T-helper 1 cell treated with Interleukin-12 subunit alpha and Interleukin-12 subunit beta and Interleukin-4 antibody, amounts not matched to agents 30 μg/mL and 1 μg/mL, for 36 hours (primary cell): ENCODE data around the gene TIMM17A.
"Not testable (repeated sequence)": the region's sequence is repeated elsewhere in the genome, so short reads cannot be mapped to it uniquely, and the experiment has no call there.

Source experiments
- H3K27ac Mint-ChIP-seq: one replicate; pipeline ENCODE4 v1.8.0; 2021; ENCODE audit warnings: mild to moderate bottlenecking, mixed read lengths
- H3K27me3 Mint-ChIP-seq: one replicate; pipeline ENCODE4 v1.8.0; 2021; ENCODE audit warnings: low read depth, mixed read lengths
- H3K36me3 Mint-ChIP-seq: one replicate; pipeline ENCODE4 v1.8.0; 2021; ENCODE audit warnings: low read depth, mixed read lengths
- H3K4me1 Mint-ChIP-seq: one replicate; pipeline ENCODE4 v1.8.0; 2021; ENCODE audit warnings: low read depth, mixed read lengths
- H3K4me3 Mint-ChIP-seq: one replicate; pipeline ENCODE4 v1.8.0; 2021; ENCODE audit warnings: mild to moderate bottlenecking, moderate library complexity, mixed read lengths
- H3K9me3 Mint-ChIP-seq: one replicate; pipeline ENCODE4 v1.8.0; 2021; ENCODE audit warnings: mixed read lengths

TIMM17A gene

DNA sequence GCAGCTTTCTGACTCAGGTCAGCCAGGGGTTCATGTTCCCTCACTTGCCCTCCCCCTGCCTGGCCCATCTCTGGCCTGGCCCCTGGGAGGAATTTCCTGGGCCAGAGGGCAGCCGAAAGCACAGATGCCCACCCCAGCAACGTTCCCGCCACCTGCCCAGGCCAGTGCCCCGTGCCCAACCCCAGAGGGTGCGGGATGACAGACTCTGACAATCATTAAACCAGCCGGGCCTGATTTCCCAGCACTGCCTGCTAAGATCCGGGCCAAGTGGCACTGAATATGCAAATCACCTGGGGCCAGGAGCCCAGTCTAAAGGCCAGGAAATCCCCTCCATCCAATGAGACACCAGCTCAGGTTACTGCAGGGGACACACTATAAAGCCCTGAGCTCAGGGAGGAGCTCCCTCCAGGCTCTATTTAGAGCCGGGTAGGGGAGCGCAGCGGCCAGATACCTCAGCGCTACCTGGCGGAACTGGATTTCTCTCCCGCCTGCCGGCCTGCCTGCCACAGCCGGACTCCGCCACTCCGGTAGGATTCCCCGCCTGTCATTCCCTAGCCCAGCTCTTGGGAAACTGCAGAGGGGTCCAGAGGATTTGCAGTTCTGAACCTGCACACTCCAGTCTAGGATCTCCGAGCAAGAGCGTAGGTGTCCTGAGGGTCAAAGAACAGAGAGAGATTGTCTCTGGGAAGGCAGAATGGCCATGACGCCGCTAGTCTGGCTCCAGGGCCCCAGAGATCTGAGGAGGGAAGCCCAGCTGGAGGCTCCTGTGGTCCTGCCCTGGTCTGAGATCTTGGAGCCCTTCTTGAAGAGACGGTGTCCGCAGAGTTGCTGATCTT lies 55.1 kb downstream of the TIMM17A start, which contains the start of gene ELF3:
Gene ELF3 (plus strand): TSS at position 408 of the 836 bp plus-strand sequence. CDS start 550 bp downstream, outside the sequence.
- Mint-ChIP-seq H3K4me3 (no peak within 1 kb of the TSS), H3K27ac (no peak within 1 kb of the TSS), H3K4me1 (peaks cover 2% of the 10 kb centered on the region), H3K9me3 (no peaks in the 10 kb centered on the region), H3K27me3 (no peaks in the 10 kb centered on the region), H3K36me3 (no peaks in the 10 kb centered on the region)

DNA sequence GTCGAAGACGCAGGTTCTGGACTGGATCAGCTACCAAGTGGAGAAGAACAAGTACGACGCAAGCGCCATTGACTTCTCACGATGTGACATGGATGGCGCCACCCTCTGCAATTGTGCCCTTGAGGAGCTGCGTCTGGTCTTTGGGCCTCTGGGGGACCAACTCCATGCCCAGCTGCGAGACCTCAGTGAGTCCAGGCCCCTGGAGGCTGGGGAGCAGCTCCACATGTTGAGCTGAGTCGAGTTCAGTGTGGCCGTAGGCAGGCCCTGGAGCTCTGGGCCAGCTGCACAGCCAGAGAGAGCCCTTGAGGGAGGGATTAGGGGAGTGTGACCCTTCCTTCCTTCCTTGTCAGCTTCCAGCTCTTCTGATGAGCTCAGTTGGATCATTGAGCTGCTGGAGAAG lies 56.7 kb downstream of the TIMM17A start:
- Mint-ChIP-seq H3K36me3 (no peaks in the 10 kb centered on the region), H3K27me3 (peaks cover 2% of the 10 kb centered on the region), H3K4me1 (peaks cover 2% of the 10 kb centered on the region), H3K27ac (no peak overlapping the region), H3K9me3 (no peaks in the 10 kb centered on the region), H3K4me3 (no peak overlapping the region)

DNA sequence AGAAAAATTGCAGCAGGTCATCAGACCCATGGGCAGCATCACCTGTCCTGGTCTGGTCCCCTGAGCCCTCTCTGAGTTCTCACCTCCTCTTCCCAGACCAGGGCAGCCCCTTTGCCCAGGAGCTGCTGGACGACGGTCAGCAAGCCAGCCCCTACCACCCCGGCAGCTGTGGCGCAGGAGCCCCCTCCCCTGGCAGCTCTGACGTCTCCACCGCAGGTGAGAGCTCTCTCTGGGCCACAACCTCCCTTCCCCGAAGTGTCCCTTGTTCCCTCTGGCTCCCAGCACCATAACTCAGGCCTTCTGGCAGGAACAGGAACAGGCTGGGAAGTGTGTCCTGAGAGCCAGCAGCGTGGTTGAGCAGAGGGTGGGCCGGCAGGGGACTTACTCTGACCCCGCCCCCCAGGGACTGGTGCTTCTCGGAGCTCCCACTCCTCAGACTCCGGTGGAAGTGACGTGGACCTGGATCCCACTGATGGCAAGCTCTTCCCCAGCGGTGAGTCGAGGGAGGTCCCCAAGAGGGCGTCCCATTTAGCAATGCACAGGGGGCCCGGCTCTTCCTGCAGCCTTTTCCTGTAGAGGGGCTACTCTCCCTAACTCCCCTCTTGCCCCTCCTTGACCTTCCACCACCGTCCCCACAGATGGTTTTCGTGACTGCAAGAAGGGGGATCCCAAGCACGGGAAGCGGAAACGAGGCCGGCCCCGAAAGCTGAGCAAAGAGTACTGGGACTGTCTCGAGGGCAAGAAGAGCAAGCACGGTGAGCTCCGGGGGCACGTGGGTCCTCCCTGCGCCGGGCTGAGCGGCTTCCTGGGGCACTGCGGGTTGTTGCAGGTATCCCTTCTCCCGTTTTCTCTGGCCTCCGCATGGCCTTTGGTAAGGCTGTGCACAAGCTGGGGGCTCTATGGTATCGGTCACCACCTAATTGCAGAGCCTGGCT lies 57.5 kb downstream of the TIMM17A start:
- no peak overlapping the region for H3K4me3 Mint-ChIP-seq
- H3K4me1 Mint-ChIP-seq: peaks cover 2% of the 10 kb centered on the region
- no peaks in the 10 kb centered on the region for H3K36me3 Mint-ChIP-seq
- peaks cover 4% of the 10 kb centered on the region for H3K27me3 Mint-ChIP-seq
- H3K9me3 Mint-ChIP-seq: no peaks in the 10 kb centered on the region
- no peak overlapping the region for H3K27ac Mint-ChIP-seq

DNA sequence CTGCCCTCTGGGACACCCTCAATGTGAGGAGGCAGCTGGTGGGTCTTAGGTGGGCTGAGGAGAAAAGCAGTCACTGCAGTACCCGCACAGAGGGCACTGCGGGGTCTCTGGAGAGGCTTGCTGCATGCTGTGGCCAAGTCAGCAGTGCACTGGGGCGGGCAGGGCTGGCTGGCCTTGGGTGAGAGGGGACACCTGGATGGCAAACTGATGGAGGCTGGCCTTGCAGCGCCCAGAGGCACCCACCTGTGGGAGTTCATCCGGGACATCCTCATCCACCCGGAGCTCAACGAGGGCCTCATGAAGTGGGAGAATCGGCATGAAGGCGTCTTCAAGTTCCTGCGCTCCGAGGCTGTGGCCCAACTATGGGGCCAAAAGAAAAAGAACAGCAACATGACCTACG lies 58.3 kb downstream of the TIMM17A start:
- peaks cover 4% of the 10 kb centered on the region for H3K27me3 Mint-ChIP-seq
- H3K36me3 Mint-ChIP-seq: no peaks in the 10 kb centered on the region
- H3K4me3 Mint-ChIP-seq: no peak overlapping the region
- no peak overlapping the region for H3K27ac Mint-ChIP-seq
- peaks cover 2% of the 10 kb centered on the region for H3K4me1 Mint-ChIP-seq
- no peaks in the 10 kb centered on the region for H3K9me3 Mint-ChIP-seq

DNA sequence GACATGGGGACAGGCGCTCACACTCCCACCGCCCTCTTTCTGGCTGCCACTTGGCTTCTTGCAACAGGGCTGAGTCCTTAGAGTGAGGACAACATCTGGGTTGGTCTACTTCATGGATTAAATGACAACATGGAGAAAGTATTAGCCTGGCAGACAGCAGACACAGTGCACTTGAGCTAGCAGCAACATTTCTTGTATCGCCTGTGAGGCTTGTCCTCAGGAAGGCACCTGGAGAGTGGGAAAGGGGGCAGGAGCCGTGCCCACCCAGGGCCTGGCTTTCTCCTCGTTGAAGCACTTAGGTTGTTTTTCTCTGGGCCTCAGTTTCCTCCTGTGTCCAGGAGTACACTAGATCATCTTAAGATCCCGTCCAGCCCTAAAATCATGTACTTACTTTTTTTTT lies 58.8 kb downstream of the TIMM17A start:
- Mint-ChIP-seq H3K36me3 (no peaks in the 10 kb centered on the region), H3K27ac (no peak overlapping the region), H3K9me3 (no peaks in the 10 kb centered on the region), H3K4me1 (peaks cover 2% of the 10 kb centered on the region), H3K27me3 (peaks cover 4% of the 10 kb centered on the region), H3K4me3 (no peak overlapping the region)

DNA sequence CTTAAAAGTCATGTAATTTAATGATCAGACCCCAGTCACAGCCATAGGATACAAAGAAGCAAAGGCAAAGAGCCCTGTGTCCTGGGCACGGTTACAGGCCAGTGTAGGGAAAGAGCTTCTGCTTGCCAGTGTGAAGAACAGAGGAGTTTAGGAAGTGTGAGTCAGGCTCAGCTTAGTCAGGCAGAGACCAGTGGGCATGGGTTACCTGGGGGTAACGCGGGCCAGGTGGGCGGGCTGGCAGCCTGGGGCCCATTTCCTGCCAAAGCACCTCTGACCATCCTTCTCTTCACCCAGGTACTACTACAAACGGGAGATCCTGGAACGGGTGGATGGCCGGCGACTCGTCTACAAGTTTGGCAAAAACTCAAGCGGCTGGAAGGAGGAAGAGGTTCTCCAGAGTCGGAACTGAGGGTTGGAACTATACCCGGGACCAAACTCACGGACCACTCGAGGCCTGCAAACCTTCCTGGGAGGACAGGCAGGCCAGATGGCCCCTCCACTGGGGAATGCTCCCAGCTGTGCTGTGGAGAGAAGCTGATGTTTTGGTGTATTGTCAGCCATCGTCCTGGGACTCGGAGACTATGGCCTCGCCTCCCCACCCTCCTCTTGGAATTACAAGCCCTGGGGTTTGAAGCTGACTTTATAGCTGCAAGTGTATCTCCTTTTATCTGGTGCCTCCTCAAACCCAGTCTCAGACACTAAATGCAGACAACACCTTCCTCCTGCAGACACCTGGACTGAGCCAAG lies 59.8 kb downstream of the TIMM17A start:
- no peak overlapping the region for H3K27ac Mint-ChIP-seq

DNA sequence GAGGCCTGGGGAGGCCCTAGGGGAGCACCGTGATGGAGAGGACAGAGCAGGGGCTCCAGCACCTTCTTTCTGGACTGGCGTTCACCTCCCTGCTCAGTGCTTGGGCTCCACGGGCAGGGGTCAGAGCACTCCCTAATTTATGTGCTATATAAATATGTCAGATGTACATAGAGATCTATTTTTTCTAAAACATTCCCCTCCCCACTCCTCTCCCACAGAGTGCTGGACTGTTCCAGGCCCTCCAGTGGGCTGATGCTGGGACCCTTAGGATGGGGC lies 60.3 kb downstream of the TIMM17A start:
- H3K27me3 Mint-ChIP-seq: peaks cover 4% of the 10 kb centered on the region
- no peak overlapping the region for H3K4me3 Mint-ChIP-seq
- no peak overlapping the region for H3K27ac Mint-ChIP-seq
- no peaks in the 10 kb centered on the region for H3K36me3 Mint-ChIP-seq
- no peaks in the 10 kb centered on the region for H3K9me3 Mint-ChIP-seq
- no peaks in the 10 kb centered on the region for H3K4me1 Mint-ChIP-seq

More for the DNA sequence above, 59.8 kb downstream of the TIMM17A start:
- Mint-ChIP-seq H3K36me3 (no peaks in the 10 kb centered on the region), H3K9me3 (no peaks in the 10 kb centered on the region), H3K4me3 (no peak overlapping the region), H3K27me3 (peaks cover 4% of the 10 kb centered on the region), H3K4me1 (no peaks in the 10 kb centered on the region)

DNA sequence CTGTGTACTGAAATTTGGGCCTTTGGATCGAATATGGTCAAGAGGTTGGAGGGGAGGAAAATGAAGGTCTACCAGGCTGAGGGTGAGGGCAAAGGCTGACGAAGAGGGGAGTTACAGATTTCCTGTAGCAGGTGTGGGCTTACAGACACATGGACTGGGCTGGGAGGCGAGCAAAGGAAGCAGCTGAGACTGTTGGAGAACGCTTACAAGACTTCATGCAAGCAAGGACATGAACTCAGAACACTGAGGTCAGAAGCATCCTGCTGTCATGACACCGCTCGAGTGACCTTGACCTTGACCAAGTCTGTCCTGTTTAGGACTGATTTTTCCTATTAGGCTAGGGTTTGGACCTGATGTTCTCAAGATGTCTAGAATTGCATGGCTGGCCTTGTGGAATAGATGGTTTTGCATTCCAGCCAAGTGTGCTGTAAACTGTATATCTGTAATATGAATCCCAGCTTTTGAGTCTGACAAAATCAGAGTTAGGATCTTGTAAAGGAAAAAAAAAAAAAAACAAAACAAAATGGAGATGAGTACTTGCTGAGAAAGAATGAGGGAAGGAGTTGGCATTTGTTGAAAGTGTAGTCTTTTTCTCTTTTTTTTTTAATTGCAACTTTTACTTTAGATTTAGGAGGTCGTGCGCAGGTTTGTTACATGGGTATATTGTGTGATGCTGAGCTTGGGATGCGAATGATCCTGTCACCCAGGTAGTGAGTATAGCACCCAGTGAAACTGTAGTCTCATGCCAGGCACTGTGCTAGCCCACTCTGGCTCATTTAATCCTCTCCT lies 60.9 kb downstream of the TIMM17A start:
- no peaks in the 10 kb centered on the region for H3K36me3 Mint-ChIP-seq
- no peak overlapping the region for H3K4me3 Mint-ChIP-seq
- H3K27me3 Mint-ChIP-seq: peaks cover 4% of the 10 kb centered on the region
- H3K9me3 Mint-ChIP-seq: no peaks in the 10 kb centered on the region
- no peaks in the 10 kb centered on the region for H3K4me1 Mint-ChIP-seq
- H3K27ac Mint-ChIP-seq: no peak overlapping the region

DNA sequence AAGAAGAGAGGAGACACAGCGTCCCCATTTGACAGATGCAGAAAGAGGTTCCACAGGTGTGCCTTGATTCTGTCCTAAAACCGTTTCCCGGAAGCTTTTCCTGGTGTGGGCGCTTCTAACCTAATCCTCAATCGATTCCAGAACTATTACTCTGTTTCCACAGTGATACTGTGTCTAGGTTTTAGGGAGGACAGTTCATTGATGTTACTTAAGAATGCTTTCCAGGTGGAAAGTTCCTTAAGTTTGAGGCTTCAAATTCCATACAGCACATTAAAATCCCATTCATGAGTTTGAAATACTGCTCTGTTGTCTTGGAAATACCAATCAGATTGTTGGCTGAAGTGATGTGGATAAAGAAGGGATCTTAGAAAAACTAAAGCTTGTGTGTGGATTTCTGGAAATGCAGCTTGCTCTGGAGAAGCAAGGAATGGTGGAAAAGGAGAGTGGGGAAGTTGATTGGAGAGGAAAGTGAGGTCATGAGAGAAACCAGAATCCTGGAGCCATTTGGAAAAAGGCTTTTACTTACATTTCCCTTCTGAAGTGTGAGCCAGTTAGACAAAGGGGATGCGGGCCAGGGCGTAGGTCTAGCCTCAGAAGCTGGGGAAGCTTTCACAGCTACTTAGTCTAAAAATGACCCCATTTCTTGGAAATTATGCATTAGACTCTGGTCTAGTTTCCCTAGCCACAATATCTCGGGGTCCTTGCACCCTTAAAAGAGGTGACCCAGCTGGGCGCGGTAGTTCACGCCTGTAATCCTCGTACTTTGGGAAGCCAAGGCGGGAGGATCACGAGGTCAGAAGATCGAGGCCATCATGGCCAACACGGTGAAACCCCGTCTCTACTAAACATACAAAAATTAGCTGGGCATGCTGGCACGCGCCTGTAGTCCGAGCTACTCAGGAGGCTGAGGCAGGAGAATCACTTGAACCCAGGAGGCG lies 61.8 kb downstream of the TIMM17A start:
- Mint-ChIP-seq H3K27ac (no peak overlapping the region), H3K4me3 (no peak overlapping the region), H3K9me3 (no peaks in the 10 kb centered on the region), H3K36me3 (no peaks in the 10 kb centered on the region), H3K4me1 (no peaks in the 10 kb centered on the region), H3K27me3 (peaks cover 4% of the 10 kb centered on the region)

DNA sequence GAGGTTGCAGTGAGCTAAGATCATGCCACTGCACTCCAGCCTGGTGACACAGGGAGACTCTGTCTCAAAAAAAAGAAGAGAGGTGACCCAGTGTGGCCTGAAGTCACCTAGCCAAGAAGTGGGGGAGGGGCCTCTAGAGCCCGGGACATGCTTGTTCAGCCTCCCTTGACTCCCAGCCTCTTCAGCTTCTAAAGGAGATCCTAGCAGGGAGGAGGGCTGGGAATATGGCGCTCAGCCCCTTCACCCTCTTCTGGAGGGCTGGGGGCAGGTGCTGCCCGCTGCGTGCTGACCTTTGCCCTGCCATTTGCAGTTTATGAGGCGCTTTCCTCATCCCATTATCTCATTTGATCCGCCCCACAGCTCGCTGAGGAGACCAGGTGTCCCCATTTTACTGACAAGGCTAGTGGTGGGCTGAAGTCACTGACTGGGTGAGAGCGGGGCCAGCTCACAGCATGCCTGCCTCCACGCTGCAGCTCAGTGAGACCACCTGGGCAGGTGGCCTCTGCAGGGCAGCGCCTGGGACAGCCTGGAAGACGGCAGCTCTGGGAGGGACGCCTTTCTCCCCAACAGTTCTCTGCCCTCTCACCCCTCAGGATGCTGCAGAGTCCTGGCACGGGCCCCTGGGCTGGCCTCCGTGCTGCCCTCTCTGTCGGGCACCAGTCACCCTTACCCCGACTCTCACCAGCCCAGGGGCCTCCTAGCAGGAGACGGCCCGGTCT lies 62.6 kb downstream of the TIMM17A start:
- peaks cover 4% of the 10 kb centered on the region for H3K27me3 Mint-ChIP-seq
- no peaks in the 10 kb centered on the region for H3K9me3 Mint-ChIP-seq
- no peak overlapping the region for H3K4me3 Mint-ChIP-seq
- no peaks in the 10 kb centered on the region for H3K4me1 Mint-ChIP-seq
- no peak overlapping the region for H3K27ac Mint-ChIP-seq
- H3K36me3 Mint-ChIP-seq: no peaks in the 10 kb centered on the region

DNA sequence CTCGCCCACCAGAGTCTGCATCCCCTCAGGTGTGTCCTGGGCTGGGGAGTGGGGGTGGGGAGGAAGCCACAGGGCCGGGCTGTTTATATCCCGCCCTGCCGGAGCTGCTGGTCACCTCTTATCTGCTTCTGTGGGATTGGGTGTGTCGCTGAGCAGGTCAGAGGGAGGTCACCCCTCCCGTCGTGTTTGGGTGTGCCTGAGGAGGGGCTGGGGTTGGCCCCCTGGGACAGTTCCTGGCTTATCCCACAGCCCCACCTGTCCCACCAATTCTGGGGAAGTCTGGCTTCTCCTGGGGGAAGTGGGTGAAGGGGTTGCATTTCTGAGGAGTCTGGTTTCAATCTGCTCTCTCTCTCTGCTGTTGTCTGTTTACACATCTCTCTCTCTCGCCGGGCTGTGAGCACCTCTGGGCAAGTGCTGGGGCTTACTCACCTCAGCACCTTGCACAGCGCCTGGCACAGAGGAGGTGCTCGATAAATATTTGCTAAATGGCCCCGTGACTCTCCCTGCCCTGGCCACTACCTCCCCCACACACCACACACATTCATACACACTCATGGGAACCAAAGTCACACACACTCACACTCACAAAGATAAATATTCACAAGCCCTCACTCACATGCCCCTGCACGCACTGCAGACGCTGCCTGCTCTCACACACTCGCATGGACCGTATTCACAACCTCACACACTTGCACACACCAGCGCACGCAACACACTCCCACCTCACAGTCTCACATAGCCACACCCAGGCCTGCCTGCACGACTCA lies 63.3 kb downstream of the TIMM17A start:
- no peaks in the 10 kb centered on the region for H3K36me3 Mint-ChIP-seq
- H3K9me3 Mint-ChIP-seq: no peaks in the 10 kb centered on the region
- no peak overlapping the region for H3K4me3 Mint-ChIP-seq
- H3K4me1 Mint-ChIP-seq: no peaks in the 10 kb centered on the region
- peaks cover 10% of the 10 kb centered on the region for H3K27me3 Mint-ChIP-seq
- no peak overlapping the region for H3K27ac Mint-ChIP-seq

DNA sequence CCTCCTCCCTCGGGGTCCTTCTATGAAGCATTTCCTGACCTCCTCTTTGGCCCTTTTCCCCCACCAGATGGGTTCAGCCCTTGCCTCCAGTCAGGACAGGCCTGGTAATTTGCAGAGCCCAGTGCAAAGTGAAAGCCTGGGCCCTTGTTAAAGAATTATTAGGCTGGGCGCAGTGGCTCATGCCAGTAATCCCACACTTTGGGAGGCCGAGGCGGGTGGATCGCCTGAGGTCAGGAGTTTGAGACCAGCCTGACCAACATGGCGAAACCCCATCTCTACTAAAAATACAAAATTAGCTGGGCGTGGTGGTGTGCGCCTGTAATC lies 63.9 kb downstream of the TIMM17A start:
- not testable (repeated sequence) for H3K27me3 Mint-ChIP-seq, H3K36me3 Mint-ChIP-seq, H3K9me3 Mint-ChIP-seq, H3K4me1 Mint-ChIP-seq, H3K27ac Mint-ChIP-seq, H3K4me3 Mint-ChIP-seq
